Measurements from ENCODE around the gene COL5A1.

- TF ChIP-seq, protein P1, sequence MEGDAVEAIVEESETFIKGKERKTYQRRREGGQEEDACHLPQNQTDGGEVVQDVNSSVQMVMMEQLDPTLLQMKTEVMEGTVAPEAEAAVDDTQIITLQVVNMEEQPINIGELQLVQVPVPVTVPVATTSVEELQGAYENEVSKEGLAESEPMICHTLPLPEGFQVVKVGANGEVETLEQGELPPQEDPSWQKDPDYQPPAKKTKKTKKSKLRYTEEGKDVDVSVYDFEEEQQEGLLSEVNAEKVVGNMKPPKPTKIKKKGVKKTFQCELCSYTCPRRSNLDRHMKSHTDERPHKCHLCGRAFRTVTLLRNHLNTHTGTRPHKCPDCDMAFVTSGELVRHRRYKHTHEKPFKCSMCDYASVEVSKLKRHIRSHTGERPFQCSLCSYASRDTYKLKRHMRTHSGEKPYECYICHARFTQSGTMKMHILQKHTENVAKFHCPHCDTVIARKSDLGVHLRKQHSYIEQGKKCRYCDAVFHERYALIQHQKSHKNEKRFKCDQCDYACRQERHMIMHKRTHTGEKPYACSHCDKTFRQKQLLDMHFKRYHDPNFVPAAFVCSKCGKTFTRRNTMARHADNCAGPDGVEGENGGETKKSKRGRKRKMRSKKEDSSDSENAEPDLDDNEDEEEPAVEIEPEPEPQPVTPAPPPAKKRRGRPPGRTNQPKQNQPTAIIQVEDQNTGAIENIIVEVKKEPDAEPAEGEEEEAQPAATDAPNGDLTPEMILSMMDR (conservative IDR thresholded peaks at IDR 0.05), result no peak
- TF ChIP-seq ZFX (IDR thresholded peaks at IDR 0.05), result no peak
These were observed 40.4 kb downstream of the COL5A1 start for GRCh38 chr9:134682026-134682425.

Measured in C4-2B (cell line).